ENCODE results near the gene MBNL2.

The MBNL2 gene

GRCh38 chr13:97255515-97256021 lies 33.4 kb downstream of the MBNL2 start:
- DNase-seq = no peak

- DNase-seq = no peak
These were observed 34.2 kb downstream of the MBNL2 start for GRCh38 chr13:97256343-97256783.

- DNase-seq = no peak
These were observed 35.2 kb downstream of the MBNL2 start for GRCh38 chr13:97257228-97257755.

GRCh38 chr13:97257800-97258799 lies 36.0 kb downstream of the MBNL2 start:
- no peak for DNase-seq

GRCh38 chr13:97258801-97259200 lies 36.7 kb downstream of the MBNL2 start:
- no peak for DNase-seq

- DNase-seq = no peak
These were observed 37.3 kb downstream of the MBNL2 start for GRCh38 chr13:97259410-97259797.

- no peak for DNase-seq
These were observed 37.9 kb downstream of the MBNL2 start for GRCh38 chr13:97259798-97260714.

GRCh38 chr13:97261254-97262005 lies 39.3 kb downstream of the MBNL2 start:
- no peak for DNase-seq

- no peak for DNase-seq
These were observed 39.9 kb downstream of the MBNL2 start for GRCh38 chr13:97262058-97262457.

GRCh38 chr13:97263160-97263559 lies 41.0 kb downstream of the MBNL2 start:
- DNase-seq = no peak

- DNase-seq = no peak
These were observed 42.5 kb downstream of the MBNL2 start for GRCh38 chr13:97264663-97265062.

- no peak for DNase-seq
These were observed 44.2 kb downstream of the MBNL2 start for GRCh38 chr13:97266332-97266731.

- DNase-seq = no peak
These were observed 44.8 kb downstream of the MBNL2 start for GRCh38 chr13:97266772-97267417.

- no peak for DNase-seq
These were observed 45.4 kb downstream of the MBNL2 start for GRCh38 chr13:97267418-97268059.

GRCh38 chr13:97268772-97269171 lies 46.6 kb downstream of the MBNL2 start:
- no peak for DNase-seq

- DNase-seq = no peak
These were observed 47.5 kb downstream of the MBNL2 start for GRCh38 chr13:97269603-97270002.

- no peak for DNase-seq
These were observed 50.4 kb downstream of the MBNL2 start for GRCh38 chr13:97272526-97272925.

GRCh38 chr13:97273341-97273831 lies 51.3 kb downstream of the MBNL2 start:
- DNase-seq = no peak

GRCh38 chr13:97274829-97275649 lies 52.9 kb downstream of the MBNL2 start:
- no peak for DNase-seq
